ENCODE data around the gene PLEKHD1.

DNA sequence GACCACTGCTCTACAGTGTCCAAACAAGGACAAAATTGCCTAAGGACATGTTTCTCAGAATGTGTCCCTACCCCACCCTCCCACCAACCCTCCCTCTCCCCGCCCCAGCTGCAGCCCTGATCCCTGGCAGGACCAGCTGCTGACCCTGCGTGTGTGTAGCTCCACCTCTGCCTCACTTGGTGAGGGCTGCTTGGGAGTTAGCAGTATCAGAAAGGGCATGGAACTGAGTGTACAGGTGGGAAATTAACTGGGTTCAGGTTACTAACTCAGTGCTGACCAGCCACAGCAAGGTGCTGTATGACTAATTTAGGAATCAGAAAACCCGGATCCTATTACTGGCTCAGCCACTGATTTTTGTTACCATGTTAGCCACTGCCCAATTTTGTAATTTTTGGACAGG is 11.3 kb upstream of the PLEKHD1 start:
- TF ChIP-seq, protein P1, sequence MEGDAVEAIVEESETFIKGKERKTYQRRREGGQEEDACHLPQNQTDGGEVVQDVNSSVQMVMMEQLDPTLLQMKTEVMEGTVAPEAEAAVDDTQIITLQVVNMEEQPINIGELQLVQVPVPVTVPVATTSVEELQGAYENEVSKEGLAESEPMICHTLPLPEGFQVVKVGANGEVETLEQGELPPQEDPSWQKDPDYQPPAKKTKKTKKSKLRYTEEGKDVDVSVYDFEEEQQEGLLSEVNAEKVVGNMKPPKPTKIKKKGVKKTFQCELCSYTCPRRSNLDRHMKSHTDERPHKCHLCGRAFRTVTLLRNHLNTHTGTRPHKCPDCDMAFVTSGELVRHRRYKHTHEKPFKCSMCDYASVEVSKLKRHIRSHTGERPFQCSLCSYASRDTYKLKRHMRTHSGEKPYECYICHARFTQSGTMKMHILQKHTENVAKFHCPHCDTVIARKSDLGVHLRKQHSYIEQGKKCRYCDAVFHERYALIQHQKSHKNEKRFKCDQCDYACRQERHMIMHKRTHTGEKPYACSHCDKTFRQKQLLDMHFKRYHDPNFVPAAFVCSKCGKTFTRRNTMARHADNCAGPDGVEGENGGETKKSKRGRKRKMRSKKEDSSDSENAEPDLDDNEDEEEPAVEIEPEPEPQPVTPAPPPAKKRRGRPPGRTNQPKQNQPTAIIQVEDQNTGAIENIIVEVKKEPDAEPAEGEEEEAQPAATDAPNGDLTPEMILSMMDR (IDR thresholded peaks at IDR 0.05; ENCODE audit: insufficient read depth, low read depth, low read length), result no peak
- TF ChIP-seq EZH2 (IDR thresholded peaks at IDR 0.05; ENCODE audit: insufficient read depth, low read length), result no peak
